GM19035 (cell line): ENCODE data around the gene ABCD4.
"Not testable (repeated sequence)": the region's sequence is repeated elsewhere in the genome, so short reads cannot be mapped to it uniquely, and the experiment has no call there.

Experiments used
- ATAC-seq: cut with Tn5 transposase; IDR thresholded peaks from one replicate; pipeline ENCODE4 v1.9.1; 2021; ENCODE audit not compliant: unreplicated experiment

ABCD4 gene

GRCh38 chr14:74302634-74303569 is at the start of gene ABCD4:
Gene ABCD4 (minus strand): TSS chr14:74302934. CDS start chr14:74302912, 22 bp downstream.
- ATAC-seq, result peak; percentile 98

DNA sequence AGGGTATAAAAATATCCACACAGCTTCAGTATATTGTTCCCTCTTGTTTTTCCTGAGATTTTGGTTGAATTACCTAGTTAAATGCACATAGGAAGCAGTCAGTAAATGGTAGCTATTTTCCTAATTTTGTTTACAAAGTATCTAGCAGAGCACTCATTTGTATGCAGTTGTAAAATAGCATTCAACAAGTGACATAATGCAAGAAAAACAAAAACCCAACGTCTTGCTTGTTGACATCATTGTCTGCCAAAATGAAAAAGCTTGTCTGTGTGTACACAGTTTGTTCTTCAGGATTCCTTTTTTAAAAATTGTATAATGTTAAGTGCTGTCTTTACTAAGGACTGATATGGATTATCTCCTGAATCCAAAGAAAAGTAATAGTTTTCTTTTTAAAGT is 48.2 kb upstream of the ABCD4 start:
- ATAC-seq, result no peak

GRCh38 chr14:74350211-74350927 is 47.6 kb upstream of the ABCD4 start:
- ATAC-seq, result no peak

- ATAC-seq, result no peak
Observed at GRCh38 chr14:74349757-74350156, 47.0 kb upstream of the ABCD4 start.

DNA sequence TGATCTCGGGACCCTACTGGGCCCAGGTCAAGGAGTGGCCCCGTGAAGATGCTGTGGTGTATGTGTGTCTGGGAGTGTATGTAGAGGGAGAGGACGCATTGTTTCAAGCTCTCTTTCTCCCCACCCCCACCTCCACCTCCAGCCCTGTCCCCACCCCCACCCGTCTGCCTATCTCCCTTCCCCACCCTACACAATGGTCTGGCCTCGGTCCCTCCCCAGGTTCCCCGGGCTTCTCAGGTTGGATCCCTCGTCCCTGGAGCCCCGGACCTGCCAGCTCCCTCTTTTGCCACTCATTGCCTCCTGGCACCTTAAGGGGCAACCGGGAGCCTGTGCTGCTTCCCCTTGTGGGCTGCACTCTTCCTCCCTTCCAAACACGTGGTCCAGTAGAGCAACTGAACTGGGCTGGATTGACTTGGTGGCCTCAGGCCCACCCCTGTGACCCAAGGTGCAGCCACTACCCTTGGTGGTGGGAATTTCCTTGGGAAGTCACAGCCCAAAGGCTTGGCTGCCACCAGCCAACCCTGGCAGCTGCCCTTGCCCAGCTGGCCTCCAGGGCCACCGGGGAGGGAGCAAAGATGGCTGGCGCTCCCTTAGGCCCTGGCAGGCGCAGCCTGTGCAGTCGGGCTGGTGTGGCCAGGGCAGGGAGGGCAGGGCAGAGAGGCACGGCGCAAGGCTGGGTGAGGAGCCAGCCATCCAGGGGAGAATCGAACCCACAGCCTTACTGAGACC is 46.2 kb upstream of the ABCD4 start:
- no peak for ATAC-seq

DNA sequence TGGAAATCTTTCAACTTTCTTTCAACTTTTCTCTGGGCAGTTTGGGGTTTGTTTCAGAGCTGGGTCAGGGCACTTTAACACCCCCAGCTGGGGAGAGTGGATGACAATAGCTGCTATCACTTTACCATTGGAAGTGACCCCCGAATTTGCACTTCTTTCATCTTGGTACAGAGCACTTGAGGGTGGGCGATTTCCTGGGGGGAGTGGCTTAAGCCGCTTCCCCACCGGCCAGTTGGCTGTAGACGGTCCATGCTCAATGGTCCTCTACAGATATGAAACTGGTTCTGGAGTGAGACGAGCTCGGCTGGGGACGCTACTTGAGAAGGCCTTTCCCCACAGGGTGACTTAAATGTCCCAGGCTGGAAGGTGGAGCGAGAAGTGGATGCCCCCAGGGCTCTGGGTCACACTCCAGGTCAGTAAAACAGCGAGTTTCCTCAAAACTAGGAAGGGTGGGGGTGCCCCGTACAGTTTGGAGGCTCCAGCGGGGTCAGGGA is 45.6 kb upstream of the ABCD4 start, which contains the start of gene VRTN:
Gene VRTN (plus strand): TSS at position 231 of the 494 bp plus-strand sequence. CDS start 8,313 bp downstream, outside the sequence.
- no peak for ATAC-seq

- no peak for ATAC-seq
Observed at GRCh38 chr14:74347795-74348100, 45.0 kb upstream of the ABCD4 start.

- ATAC-seq, result no peak
Observed at GRCh38 chr14:74347097-74347794, 44.5 kb upstream of the ABCD4 start.

- ATAC-seq, result no peak
Observed at GRCh38 chr14:74346341-74346740, 43.6 kb upstream of the ABCD4 start.

- no peak for ATAC-seq
Observed at GRCh38 chr14:74333909-74334308, 31.2 kb upstream of the ABCD4 start.

DNA sequence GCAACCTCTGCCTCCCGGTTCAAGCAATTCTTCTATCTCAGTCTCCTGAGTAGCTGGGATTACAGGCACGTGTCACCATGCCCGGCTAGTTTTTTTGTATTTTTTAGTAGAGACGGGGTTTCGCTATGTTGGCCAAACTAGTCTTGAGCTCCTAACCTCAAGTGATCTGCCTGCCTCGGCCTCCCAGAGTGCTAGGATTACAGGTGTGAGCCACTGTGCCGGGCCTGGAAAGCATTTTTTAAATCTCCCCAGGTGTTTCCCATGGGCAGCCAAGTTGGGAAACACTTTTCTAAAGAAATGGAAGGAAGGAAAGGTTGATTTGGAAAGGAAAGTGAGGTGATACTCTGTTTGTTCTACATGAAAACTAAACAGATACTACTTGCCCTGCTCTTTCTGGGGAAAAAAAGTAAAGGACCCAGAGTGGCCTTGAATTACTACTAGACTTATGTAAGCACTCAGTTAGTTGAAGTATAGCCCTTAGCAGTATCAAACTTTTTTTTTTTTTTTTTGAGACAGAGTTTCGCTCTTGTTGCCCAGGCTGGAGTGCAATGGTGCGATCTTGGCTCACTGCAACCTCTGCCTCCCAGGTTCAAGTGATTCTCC is 27.3 kb upstream of the ABCD4 start:
- not testable (repeated sequence) for ATAC-seq

DNA sequence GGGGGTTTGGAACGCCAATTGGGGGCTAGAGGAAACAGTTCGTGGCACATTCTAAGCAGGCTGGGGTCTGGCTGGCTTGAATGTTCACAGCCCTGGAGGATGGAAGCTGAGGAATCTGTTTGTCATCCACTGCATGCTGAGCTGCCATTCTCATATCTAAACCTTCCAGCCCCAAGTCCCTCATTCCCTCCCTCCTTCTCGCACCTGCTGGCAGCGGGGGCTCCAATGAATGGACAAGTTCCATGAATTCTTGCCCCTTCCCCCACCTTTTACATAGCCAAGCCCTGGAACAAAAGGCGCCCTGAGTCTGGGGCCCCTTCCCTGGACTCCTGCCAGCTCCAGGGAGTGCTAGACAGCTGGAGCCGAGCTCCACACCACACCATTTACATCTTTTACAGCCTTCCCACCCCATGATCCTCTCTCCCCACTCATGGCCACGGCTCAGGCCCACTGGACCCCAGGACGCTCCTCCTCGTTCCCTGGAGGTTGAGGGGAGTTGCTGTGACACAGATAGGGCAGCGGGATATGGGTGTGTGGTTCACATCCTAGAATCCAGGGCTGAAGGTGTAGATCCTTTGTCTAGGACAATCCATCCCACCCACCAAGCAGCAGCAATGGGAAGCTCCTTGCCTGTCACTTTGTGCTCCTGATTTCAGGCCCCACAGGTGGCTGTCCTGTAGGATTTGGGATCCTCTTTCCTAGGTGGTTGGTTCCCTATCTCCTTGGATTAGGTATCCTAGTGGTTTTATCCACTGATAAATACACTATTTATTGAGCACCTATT is 23.8 kb upstream of the ABCD4 start:
- no peak for ATAC-seq

DNA sequence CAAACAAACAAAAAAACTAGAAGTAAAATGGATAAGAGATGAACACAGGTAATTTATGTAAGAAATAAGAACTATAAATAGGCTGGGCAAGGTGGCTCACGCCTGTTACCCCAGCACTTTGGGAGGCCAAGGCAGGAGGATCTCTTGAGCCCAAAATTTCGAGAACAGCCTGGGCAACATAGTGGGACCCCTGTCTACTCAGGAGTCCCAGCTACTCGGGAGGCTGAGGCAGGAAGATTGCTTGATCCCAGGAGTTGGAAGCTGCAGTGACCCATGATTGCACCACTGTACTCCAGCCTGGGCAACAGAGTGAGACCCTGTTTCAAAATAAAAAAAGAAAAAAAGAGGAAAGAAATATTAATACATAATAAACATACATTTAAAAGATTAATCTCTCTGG is 22.7 kb upstream of the ABCD4 start:
- no peak for ATAC-seq

GRCh38 chr14:74324931-74325361 is 22.2 kb upstream of the ABCD4 start:
- no peak for ATAC-seq

DNA sequence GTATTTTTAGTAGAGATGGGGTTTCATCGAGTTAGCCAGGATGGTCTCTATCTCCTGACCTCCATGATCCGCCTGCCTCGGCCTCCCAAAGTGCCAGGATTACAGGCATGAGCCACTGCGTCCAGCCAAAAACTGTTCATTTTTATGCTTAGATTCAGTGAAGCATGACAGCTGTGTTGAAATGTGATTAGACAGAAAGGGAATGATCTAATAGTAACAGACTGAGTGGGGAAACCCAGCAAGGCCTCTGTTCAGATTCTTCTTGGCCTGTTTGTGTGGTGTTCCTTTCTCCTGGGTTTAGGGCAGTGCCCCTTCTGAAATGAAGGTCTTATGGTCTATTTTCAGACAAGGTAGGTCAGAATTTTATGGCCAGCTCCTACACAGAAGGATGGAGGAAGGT is 11.8 kb upstream of the ABCD4 start:
- no peak for ATAC-seq

DNA sequence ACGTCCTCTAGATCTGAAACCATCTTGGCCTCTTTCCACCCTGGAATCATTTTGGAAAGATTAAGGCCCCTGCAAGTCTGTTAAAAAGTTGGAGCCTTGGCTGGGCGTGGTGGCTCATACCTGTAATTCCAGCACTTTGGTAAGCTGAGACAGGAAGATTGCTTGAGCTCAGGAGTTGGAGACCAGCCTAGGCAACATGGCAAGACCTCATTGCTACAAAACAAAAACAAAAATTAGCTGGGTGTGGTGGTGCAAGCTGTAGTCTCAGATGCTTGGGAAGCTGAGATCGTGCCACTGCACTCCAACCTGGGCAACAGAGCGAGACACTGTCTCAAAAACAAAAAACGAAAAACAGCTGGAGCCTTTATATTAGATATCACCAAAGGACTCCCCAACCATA is 10.9 kb upstream of the ABCD4 start:
- ATAC-seq, result no peak

GRCh38 chr14:74312161-74312560 is 9.4 kb upstream of the ABCD4 start:
- ATAC-seq, result no peak

DNA sequence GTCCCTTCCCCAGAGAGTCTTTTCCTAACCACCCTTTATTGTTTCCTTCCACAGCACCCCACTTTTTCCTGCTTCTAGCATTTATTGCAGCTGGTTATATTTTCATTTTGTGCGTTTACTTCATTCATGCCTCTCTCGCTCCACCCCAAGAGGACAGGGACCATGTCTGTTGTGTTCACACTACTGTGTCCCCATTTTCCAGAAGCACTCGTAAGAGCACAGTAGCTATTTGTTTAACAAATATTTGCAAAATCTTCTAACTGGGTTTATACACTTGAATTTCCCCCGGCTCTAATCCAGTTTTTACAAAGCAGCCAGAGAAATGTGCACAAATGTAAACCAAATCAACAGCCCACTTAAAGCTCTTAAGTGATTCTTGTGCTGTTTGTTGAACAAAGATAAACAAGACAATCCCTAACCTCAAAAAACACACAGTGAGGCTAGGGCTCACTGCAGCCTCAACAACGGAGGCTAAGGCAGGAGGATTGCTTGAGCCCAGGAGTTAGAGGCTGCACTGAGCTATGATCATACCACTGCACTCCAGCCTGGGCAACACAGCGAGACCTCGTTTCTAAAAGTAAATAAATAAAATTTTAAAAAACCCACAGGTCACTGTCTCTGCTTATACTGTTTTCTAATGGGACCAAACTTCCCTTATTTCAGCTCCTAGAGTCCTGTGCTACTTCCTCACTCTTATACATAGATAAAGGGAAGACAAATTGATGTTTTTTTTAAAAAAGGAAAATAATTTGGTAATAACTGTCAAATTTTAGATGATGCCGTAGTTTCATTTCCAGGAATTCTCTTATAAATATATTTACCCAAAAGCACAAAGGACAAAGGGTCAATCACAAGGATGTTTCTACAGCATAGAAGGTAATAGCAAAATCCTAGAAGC is 6.6 kb upstream of the ABCD4 start:
- ATAC-seq, result no peak
